PFSK-1 (cell line): Measurements from ENCODE around the gene PAPPA.

Source experiments
- POLR2AphosphoS5 ChIP-seq: IDR thresholded peaks from 2 replicates; pipeline ENCODE4 v1.6.1; 2012; ENCODE audit warnings: low read depth, mild to moderate bottlenecking, control low read depth, low read length, moderate library complexity
- TAF1 ChIP-seq: IDR thresholded peaks from 2 replicates; pipeline ENCODE4 v1.6.1; 2012; ENCODE audit warnings: low read length, control low read depth, borderline replicate concordance; ENCODE audit not compliant: insufficient read depth
- TF ChIP-seq, protein P1 (sequence below), 2 experiments: IDR thresholded peaks; 2 replicates each; pipeline versions ENCODE4 v1.6.1 to v1.8.0; 2011 to 2012; ENCODE audit warnings: low read depth in 2 of 2, low read length in 2 of 2, control low read depth in 1 of 2, inconsistent platforms in 1 of 2, mild to moderate bottlenecking in 1 of 2, moderate library complexity in 1 of 2; ENCODE audit not compliant: insufficient read depth in 1 of 2

DNA sequence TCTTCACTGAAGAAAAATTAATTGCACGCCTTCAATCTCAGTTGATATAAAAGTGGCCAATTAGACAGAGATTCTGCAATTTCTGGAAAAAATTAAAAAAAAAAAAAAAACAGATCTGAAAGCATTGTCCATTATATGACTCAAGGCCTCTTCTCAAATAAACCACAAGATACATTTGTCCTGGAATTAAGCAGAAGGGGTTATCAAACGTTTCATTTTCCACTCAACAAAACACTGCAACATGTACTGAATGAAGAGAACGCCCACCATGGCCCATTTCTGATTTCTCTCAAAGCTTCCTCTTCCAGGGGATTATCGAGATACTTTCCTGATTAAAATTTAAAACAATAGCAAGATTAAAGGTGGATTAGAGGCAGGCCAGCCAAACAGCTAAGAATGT lies 5.8 kb upstream of the PAPPA start:
- no peak for TF ChIP-seq POLR2AphosphoS5
- TF ChIP-seq, protein P1, sequence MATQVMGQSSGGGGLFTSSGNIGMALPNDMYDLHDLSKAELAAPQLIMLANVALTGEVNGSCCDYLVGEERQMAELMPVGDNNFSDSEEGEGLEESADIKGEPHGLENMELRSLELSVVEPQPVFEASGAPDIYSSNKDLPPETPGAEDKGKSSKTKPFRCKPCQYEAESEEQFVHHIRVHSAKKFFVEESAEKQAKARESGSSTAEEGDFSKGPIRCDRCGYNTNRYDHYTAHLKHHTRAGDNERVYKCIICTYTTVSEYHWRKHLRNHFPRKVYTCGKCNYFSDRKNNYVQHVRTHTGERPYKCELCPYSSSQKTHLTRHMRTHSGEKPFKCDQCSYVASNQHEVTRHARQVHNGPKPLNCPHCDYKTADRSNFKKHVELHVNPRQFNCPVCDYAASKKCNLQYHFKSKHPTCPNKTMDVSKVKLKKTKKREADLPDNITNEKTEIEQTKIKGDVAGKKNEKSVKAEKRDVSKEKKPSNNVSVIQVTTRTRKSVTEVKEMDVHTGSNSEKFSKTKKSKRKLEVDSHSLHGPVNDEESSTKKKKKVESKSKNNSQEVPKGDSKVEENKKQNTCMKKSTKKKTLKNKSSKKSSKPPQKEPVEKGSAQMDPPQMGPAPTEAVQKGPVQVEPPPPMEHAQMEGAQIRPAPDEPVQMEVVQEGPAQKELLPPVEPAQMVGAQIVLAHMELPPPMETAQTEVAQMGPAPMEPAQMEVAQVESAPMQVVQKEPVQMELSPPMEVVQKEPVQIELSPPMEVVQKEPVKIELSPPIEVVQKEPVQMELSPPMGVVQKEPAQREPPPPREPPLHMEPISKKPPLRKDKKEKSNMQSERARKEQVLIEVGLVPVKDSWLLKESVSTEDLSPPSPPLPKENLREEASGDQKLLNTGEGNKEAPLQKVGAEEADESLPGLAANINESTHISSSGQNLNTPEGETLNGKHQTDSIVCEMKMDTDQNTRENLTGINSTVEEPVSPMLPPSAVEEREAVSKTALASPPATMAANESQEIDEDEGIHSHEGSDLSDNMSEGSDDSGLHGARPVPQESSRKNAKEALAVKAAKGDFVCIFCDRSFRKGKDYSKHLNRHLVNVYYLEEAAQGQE (IDR thresholded peaks at IDR 0.05; ENCODE audit: insufficient read depth in 1 of 2, low read depth in 2 of 2, low read length in 2 of 2), result no peak
- no peak for TF ChIP-seq TAF1
